ENCODE results near the gene FERMT1.
"Not testable (repeated sequence)": the region's sequence is repeated elsewhere in the genome, so short reads cannot be mapped to it uniquely, and the experiment has no call there.

FERMT1 gene

DNA sequence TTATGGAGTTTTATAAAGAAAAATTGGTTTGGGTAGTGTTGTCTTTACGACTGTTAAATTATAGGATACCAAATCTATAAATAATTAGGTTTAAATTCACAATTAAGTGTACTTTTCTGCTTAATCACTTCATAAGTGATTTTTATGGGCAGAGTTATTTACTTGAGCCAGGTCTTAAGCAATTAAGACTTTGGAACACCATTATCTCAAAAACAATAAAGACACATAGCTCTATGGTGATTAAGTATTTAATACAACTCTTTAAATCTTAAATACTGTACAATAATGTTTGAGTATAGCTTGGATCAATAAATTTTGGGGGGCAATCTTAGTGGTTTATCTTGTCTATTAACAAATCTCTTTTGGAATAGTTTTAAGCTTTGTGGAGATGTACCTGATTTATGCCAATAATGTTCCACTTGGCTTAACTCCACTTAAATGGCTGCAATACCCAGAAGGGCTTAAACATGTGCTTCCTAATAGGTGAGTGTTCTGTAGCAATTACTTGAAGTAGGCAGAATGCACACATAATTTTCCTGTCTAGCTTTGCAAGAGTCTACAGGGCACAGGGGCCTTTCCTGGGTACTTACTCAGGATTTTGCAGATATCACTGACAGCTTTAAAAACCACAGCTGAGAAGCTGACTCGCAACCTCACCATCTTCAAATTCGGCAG is 7.5 kb downstream of the FERMT1 start:
- DNase-seq (ENCODE audit: low read depth) = no peak

GRCh38 chr20:6114696-6115095 is 8.1 kb downstream of the FERMT1 start:
- DNase-seq (ENCODE audit: low read depth) = no peak

DNA sequence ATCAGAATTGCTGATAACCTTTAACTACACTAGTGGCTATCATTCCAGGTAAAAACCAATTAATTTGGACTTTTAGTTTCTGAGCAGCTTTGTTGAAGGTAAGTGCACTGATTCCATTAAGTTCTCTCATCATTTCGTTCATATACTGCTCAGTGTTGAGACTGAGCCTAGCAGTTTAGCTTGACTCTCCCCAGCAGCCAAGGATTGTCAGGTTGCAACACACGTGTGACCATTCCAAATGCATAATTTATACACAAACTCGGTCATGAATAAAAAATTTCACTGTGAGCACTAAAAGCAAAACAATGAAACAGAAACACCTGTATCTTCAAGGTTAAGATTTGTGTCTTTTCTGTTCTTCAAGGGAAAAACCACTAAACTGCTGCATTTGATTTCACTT is 8.9 kb downstream of the FERMT1 start:
- no peak for DNase-seq (ENCODE audit: low read depth)

GRCh38 chr20:6112965-6113364 is 9.9 kb downstream of the FERMT1 start:
- DNase-seq (ENCODE audit: low read depth) = not testable (repeated sequence)

DNA sequence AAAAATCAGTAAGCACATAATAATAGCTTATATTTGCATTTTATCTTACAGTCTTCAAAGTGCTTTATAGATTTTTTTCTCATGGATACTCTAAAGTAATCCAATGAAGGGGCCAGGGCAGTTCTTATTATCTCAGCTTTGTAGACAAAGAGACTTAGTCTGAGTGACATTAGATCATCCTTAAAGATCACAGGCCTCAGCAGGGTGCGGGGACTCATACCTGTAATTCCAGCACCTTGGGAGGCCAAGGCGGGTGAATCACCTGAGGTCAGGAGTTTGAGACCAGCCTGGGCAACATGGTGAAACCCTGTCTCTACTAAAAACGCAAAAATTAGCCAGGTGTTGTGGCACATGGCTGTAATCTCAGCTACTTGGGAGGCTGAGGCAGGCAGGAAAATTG is 14.5 kb downstream of the FERMT1 start:
- no peak for DNase-seq (ENCODE audit: low read depth)

GRCh38 chr20:6104493-6105188 is 18.2 kb downstream of the FERMT1 start:
- DNase-seq (ENCODE audit: low read depth) = no peak

DNA sequence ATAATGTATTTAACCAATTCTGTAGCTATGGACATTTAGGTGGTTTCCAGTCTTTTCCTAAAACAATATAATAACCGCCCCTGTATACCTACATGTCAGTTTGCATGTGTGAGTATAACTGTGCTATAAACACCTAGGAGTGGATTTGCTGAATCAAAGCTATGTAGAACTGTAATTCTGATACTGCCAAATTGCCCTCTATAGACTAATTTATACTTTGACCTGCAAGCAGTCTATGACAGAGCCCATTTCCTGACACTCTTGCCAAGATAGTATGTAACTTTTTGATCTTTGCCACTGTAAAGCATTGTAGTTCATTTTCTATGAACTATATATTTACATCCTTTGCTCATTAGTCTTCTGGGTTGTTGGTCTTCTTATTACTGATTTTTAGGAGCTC is 19.5 kb downstream of the FERMT1 start:
- DNase-seq (ENCODE audit: low read depth) = no peak

GRCh38 chr20:6101346-6101745 is 21.5 kb downstream of the FERMT1 start:
- DNase-seq (ENCODE audit: low read depth) = no peak

DNA sequence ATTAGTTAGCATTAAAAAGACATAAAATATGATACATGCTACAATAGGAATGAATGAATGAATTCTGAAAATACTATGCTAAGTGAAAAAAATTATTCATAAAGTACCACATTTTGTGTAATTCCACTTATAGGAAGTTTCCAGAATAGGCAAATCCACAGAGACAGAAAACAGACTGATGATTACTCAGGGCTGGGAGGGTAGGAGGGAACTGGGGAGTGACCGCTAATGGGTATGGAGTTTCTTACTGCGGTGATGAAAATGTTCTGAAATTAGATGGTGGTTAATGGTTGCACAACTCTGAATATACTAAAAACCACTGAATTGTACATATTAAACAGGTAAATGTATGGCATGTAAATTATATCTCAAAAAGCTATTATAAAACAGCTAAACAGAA is 22.6 kb downstream of the FERMT1 start:
- DNase-seq (ENCODE audit: low read depth) = no peak

DNA sequence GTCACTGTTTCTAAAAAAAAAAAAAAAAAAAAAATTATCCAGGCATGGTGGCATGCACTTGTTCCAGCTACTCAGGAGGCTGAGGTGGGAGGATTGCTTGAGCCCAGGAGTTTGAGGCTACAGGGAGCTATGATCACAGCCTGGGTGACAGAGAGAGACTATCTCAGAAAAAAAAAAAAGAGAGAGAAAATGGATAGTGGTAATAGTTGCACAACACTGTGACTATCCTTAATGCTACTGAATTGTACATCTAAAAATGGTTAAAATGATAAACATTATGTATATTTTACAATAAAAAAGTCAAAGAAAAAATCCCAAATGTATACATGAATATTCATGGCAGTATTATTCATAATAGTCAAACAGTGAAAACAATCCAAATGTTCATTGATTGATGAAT is 23.0 kb downstream of the FERMT1 start:
- DNase-seq (ENCODE audit: low read depth) = no peak

- no peak for DNase-seq (ENCODE audit: low read depth)
These were observed 27.4 kb downstream of the FERMT1 start for GRCh38 chr20:6095409-6095808.

GRCh38 chr20:6094565-6094964 is 28.3 kb downstream of the FERMT1 start:
- no peak for DNase-seq (ENCODE audit: low read depth)

DNA sequence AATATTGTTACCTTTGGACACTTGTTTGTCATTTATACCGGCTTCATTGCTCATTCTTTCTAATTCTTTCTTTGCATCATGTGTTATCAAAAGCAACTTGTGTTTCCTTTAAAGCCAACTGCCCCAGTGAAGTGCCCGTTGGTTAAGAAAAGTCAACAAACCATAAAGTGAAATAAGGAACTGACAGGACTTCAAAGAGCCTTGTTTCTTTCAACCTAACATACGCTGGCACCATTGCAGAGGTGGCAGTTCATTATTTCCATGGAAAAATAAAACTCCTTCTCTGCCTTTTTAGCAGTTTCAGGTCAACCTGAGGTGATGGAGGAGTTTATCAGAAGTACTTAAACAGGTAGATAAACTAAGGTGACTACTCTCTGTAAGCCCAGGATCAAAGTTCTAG is 28.8 kb downstream of the FERMT1 start:
- DNase-seq (ENCODE audit: low read depth) = no peak

- no peak for DNase-seq (ENCODE audit: low read depth)
These were observed 31.2 kb downstream of the FERMT1 start for GRCh38 chr20:6091661-6092060.

- no peak for DNase-seq (ENCODE audit: low read depth)
These were observed 36.0 kb downstream of the FERMT1 start for GRCh38 chr20:6086868-6087267.

DNA sequence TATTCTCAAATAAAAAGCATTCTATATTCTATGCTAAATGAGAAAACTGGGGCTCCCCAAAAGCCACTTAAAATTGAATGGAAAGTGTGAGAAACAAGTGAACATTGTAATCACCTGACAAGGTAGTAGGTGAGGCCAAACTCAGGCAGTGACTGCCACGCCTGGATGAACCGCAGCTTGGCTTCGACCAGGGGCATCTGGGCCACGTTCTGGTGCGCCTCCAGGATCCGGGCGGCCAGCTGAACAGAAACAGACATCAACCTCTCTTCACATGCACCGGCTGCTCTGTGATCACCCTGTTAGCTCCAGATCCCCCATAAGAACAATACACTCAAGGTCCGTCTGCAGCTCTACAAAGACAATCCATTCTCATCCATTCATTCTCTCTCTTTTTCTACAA is 38.9 kb downstream of the FERMT1 start:
- DNase-seq (ENCODE audit: low read depth) = no peak

DNA sequence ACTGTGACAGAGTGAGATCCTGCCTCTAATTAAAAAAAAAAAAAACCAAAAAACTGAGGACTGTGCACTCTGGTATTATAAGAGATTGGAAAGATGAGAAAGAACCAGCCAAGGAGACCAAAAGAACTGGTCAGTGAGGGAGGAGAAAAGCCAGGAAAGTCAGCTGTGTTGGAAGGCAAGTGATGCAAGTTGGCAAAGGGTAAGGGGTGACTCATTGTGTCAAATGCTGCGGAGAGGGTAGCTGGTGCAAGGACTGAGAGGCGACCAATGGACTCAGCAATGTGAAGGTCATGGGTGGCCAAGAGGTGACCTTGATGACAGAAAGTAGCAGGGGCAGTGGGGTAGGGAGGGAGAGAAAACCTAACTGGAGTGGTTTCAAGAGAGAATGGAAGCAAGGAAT is 41.6 kb downstream of the FERMT1 start:
- DNase-seq (ENCODE audit: low read depth) = no peak

- DNase-seq (ENCODE audit: low read depth) = no peak
These were observed 43.8 kb downstream of the FERMT1 start for GRCh38 chr20:6079016-6079415.

DNA sequence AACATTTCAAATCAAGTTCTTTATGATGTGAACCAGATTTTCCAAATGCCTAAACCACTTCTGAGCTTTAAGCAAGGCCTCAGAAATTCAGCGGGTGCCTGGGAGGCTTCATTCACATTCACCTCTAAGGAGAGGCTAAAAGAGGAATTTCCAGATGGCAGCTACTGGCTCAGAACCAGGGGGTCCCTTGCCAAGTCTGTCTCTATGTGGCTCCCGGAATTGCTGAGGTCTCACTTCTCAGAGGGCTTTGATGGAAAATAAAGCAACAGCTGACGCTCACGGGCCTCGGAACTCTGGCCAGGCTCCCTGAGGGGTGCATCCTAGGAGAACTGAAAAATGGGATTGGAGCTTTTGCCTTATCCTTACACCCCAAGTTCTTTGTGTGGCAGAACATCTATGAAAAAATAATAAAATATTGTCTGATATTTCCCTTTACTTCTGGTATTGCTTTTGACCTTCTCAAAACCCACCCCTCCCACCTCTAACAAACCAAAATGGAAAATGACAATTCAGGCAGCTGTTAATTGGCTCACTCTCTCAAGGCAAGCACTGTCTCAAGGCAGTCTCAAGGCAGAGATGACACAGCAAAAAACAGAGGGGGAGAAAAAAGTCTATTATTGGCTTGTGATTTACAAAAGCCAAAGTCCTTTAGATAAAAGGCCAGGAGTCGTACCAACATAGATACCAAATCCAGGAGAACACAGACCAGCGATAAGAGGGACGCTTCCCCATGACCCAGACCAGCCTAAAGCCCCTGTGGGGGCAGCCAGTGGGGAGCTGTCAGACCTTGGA is 47.2 kb downstream of the FERMT1 start:
- DNase-seq (ENCODE audit: low read depth) = no peak

- DNase-seq (ENCODE audit: low read depth) = no peak
These were observed 48.0 kb downstream of the FERMT1 start for GRCh38 chr20:6074784-6075183.

DNA sequence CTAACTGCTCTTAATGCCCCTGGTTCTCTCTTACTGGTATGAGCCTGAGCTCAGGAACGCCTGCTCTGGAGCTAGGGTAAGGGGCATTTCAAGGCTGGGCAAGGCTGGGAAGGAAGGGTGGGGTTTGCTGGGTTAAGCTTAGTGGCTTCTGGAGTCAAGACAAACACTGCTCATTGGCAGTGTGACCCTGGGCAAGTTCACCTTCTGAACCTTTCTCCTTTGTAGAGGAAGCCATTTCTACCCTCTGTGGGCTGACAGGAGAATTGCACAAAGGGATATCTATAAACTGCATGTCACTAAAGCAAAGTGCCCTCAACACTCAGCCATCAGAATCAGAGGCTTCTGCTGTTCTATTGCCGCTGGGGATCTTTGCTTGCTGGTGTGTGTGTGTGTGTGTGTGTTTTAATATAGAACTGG is 48.7 kb downstream of the FERMT1 start:
- no peak for DNase-seq (ENCODE audit: low read depth)

DNA sequence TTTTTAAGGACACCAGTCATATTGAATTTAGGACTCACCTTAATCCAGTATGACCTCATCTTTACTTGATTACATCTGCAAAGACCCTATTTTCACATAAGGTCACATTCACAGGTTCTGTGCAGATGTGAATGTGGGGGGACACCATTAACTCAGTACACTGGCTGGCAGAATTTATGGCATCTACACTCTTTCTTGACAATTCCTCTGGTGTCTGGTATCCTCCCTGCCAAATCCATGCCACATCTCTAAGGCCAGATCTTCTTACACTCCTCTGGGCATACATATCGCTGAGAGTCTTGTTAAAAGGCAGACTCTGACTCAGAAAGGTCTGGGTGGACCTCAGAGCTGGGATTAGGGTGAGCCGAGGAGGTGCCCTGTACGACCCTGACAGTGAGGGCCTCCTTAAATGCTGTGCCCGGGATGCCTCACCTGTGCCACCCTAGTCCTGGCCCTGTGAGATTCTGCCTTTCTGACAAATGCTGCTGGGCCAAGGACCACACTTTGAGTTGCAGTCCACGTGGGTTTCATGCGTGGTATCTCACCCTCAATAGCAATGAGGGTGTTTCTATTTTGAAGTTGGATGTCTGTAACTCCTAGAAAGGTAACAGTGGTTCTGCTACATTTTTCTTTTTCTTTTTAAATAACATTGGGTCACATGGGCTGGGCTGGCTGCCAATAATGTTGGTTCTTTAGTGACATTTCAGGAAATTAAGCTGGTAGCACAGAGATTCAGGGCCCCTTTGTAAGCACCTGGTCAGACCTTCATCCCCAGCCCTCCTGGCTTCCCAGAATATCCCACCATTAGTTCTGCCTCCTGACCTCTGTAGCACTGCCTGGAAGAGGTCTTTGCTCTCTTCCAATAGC is 51.8 kb downstream of the FERMT1 start:
- DNase-seq (ENCODE audit: low read depth) = no peak

All from T follicular helper cell (primary cell).